IPS-18c (cell line): ENCODE data around the gene STMND1.

Source experiments
- H3K4me3 ChIP-seq: 2 replicates; pipeline ENCODE4 v1.7.0; 2013; ENCODE audit warnings: low read depth, mild to moderate bottlenecking, low read length, moderate library complexity; ENCODE audit not compliant: insufficient read depth
- H3K9me3 ChIP-seq: one replicate; pipeline ENCODE4 v1.6.1; 2013; ENCODE audit warnings: mild to moderate bottlenecking, low read length, moderate library complexity; ENCODE audit not compliant: control insufficient read depth, insufficient read depth

STMND1 gene

DNA sequence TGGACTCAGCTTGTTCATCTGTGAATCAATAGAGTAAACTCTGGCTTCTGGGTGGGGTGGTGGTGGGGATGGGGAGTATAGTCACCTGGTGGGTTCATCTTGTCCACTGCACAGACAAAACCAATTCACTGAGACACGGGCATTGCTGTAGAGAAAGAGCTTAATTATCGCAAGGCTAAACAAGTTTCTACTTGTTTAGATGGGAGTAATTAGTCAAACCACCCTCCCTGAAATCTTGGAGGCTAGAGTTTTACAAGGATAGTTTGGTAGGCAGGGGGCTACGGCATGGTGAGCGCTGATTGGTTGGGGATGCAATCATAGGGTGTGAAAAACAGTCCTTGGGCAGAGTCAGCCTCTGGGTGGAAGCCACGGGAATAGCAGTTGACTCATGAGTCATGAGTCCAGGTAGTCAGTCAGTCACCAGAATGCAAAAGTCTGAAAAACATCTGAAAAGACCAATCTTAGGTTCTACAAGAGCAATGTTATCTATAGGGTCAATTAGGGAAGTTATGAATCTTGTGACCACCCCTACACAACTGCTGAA, 77.8 kb downstream of the STMND1 start:
- no peak overlapping the region for H3K4me3 ChIP-seq
- no peaks in the 10 kb centered on the region for H3K9me3 ChIP-seq
